Neural cell (in vitro differentiated cells): Measurements from ENCODE around the gene SRCAP. TPM values are rescaled to one million over a fixed set of nuclear protein-coding genes. Genes with fewer than 3 reads are reported as not detected.

Experiments
- H2AFZ ChIP-seq: fragments of 200-600, 300-800 bp; sonication (generic), shearing (Covaris generic); 2 replicates; pipeline ENCODE4 v1.6.0; 2014; ENCODE audit warnings: low read depth, mild to moderate bottlenecking, antibody characterized with exemption, low read length, moderate library complexity
- H3F3A ChIP-seq: fragments of 200-600 bp; shearing (Covaris generic); 2 replicates; pipeline ENCODE4 v1.6.1; 2016; ENCODE audit warnings: mild to moderate bottlenecking, moderate library complexity, mixed read lengths, antibody characterized with exemption, low read length; ENCODE audit not compliant: insufficient read depth, poor library complexity, severe bottlenecking
- H3K27ac ChIP-seq: fragments of 200-600, 300-800 bp; sonication (generic), shearing (Covaris generic); 2 replicates; pipeline ENCODE4 v1.5.1; 2014; ENCODE audit warnings: mild to moderate bottlenecking, low read length, moderate library complexity
- H3K27me3 ChIP-seq: fragments of 300-800, 200-600 bp; sonication (generic), shearing (Covaris generic); 2 replicates; pipeline ENCODE4 v1.6.0; 2014; ENCODE audit warnings: mild to moderate bottlenecking, low read depth, low read length, moderate library complexity; ENCODE audit not compliant: insufficient read depth
- H3K36me3 ChIP-seq: fragments of 300-800, 200-600 bp; sonication (generic), shearing (Covaris generic); 2 replicates; pipeline ENCODE4 v1.5.1; 2014; ENCODE audit warnings: mild to moderate bottlenecking, antibody characterized with exemption, low read length, moderate library complexity; ENCODE audit not compliant: insufficient read depth
- H3K4me2 ChIP-seq: fragments of 300-800, 200-600 bp; sonication (generic), shearing (Covaris generic); 2 replicates; pipeline ENCODE4 v1.6.0; 2014; ENCODE audit warnings: mild to moderate bottlenecking, low read length
- H3K4me3 ChIP-seq: fragments of 300-800, 200-600 bp; sonication (generic), shearing (Covaris generic); 2 replicates; pipeline ENCODE4 v1.5.1; 2014; ENCODE audit warnings: mild to moderate bottlenecking, low read length, moderate library complexity
- H3K79me2 ChIP-seq: fragments of 200-600 bp; shearing (Covaris generic); replicated peaks from 2 replicates; pipeline ENCODE4 v1.6.0; 2014; ENCODE audit warnings: mild to moderate bottlenecking, low read length, moderate library complexity; ENCODE audit not compliant: insufficient read depth
- H3K9ac ChIP-seq: fragments of 300-800, 200-600 bp; sonication (generic), shearing (Covaris generic); 2 replicates; pipeline ENCODE4 v1.6.1; 2016; ENCODE audit warnings: mild to moderate bottlenecking, low read length, mixed read lengths
- H3K9me2 ChIP-seq: fragments of 200-600 bp; shearing (Covaris generic); 2 replicates; pipeline ENCODE4 v1.6.1; 2016; ENCODE audit warnings: mild to moderate bottlenecking, low read length, mixed read lengths; ENCODE audit not compliant: insufficient read depth
- H3K9me3 ChIP-seq: fragments of 200-600, 300-800 bp; sonication (generic), shearing (Covaris generic); 2 replicates; pipeline ENCODE4 v1.6.1; 2016; ENCODE audit warnings: mild to moderate bottlenecking, mixed run types, low read length, moderate library complexity, mixed read lengths
- H4K20me1 ChIP-seq: fragments of 200-600 bp; shearing (Covaris generic); 2 replicates; pipeline ENCODE4 v1.6.1; 2016; ENCODE audit warnings: mild to moderate bottlenecking, mixed run types; ENCODE audit not compliant: insufficient read depth
- EP300 ChIP-seq: fragments of 450-650 bp; conservative IDR thresholded peaks from 2 replicates; pipeline ENCODE4 v1.6.1; 2014; ENCODE audit warnings: antibody characterized with exemption, mild to moderate bottlenecking, moderate library complexity; ENCODE audit not compliant: poor library complexity, severe bottlenecking
- EZH2 ChIP-seq: fragments of 200-600, 300-800 bp; shearing (Covaris generic), sonication (generic); IDR thresholded peaks from 2 replicates; pipeline ENCODE4 v1.6.1; 2014; ENCODE audit warnings: antibody characterized with exemption, low read length, borderline replicate concordance, mild to moderate bottlenecking; ENCODE audit not compliant: insufficient read depth, poor library complexity, severe bottlenecking
- MXI1 ChIP-seq: fragments of 450-650 bp; conservative IDR thresholded peaks from 2 replicates; pipeline ENCODE4 v1.6.1; 2014; ENCODE audit warnings: antibody characterized with exemption, mild to moderate bottlenecking; ENCODE audit not compliant: poor library complexity, severe bottlenecking
- POLR2AphosphoS5 ChIP-seq: IDR thresholded peaks from 2 replicates; pipeline ENCODE4 v1.6.1; 2012
- RAD21 ChIP-seq: fragments of 450-650 bp; conservative IDR thresholded peaks from 2 replicates; pipeline ENCODE4 v1.6.1; 2014; ENCODE audit warnings: antibody characterized with exemption, mild to moderate bottlenecking, moderate library complexity
- SMC3 ChIP-seq: fragments of 450-650 bp; conservative IDR thresholded peaks from 2 replicates; pipeline ENCODE4 v1.6.1; 2014; ENCODE audit warnings: antibody characterized with exemption, mild to moderate bottlenecking, moderate library complexity; ENCODE audit not compliant: poor library complexity
- TAF1 ChIP-seq: IDR thresholded peaks from 2 replicates; pipeline ENCODE4 v1.6.1; 2012; ENCODE audit warnings: low read depth
- polyA plus RNA-seq: library from polyadenylated mRNA; depleted of rRNA; stranded (reverse); fragments of >200 nt; gene quantifications from 2 replicates; pipeline ENCODE4 v1.2.3, GENCODE V29; 2014
- TF ChIP-seq, protein P1 (sequence below): IDR thresholded peaks from 2 replicates; pipeline ENCODE4 v1.6.1; 2012; ENCODE audit warnings: borderline replicate concordance
- TF ChIP-seq, protein P2 (sequence below): fragments of 450-650 bp; IDR thresholded peaks from 2 replicates; pipeline ENCODE4 v1.5.1; 2014; ENCODE audit warnings: antibody characterized with exemption, mild to moderate bottlenecking, moderate library complexity; ENCODE audit not compliant: poor library complexity, severe bottlenecking

SRCAP gene
- polyA plus RNA-seq, 1 donor from 2014 or later = 0.76 TPM

DNA sequence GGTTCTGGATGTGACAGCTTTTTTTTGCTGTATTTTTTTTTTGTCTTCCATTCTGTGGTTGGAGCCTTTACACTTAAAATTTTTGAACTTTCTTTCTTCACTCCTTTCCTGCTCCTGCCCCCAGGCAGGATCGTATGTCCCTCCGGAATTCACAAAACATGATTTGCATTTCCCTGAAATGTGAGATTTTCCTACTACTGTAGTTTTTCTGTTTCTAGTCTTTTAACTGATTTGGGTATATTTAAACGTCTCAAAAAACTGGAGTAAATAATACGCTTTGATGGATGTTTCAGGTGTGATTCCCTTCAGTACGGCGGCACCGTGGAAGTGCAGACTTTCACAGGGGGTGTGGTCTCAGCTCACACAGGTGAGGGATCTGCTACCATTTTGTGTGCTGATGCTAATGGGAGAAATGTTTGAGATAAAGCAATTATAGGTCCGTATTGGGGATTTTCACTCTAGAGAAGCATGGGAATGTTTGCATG is 686 bp downstream of the SRCAP start:
- peak overlapping the region; percentile 100 for H3K27ac ChIP-seq

DNA sequence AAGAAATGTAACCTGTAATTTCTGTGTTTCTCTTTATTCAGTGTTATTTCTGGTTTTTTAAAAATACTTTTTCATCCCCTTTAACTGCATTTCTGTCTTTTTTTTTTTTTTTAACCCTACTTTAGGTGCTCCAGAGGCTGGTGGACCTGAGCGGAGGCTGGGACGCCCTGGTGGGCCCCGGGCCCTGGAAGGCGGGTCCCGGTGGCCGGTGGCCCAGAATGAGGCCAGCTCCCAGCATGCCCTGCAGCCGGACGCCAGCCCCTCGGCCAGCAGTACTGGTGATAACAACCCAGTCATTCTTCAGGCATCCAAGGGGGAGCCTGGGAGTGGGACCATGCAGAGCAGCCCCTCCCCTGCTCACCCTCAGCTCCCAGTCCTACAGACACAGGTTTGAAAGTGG is 1.5 kb downstream of the SRCAP start:
- Histone ChIP-seq H3K36me3 (peaks cover 5% of the 10 kb centered on the region), H3K4me2 (no peak overlapping the region), H3K27me3 (no peaks in the 10 kb centered on the region), H4K20me1 (peaks cover 2% of the 10 kb centered on the region), H3K79me2 (peaks cover 29% of the 10 kb centered on the region), H3K9me3 (no peaks in the 10 kb centered on the region), H3K27ac (no peak overlapping the region), H3F3A (no peaks in the 10 kb centered on the region), H3K9me2 (no peaks in the 10 kb centered on the region), H3K9ac (no peak overlapping the region), H2AFZ (no peak overlapping the region), H3K4me3 (peak overlapping the region; percentile 98)
- no peak for TF ChIP-seq TAF1
- TF ChIP-seq EZH2 = no peak
- TF ChIP-seq, protein P1, sequence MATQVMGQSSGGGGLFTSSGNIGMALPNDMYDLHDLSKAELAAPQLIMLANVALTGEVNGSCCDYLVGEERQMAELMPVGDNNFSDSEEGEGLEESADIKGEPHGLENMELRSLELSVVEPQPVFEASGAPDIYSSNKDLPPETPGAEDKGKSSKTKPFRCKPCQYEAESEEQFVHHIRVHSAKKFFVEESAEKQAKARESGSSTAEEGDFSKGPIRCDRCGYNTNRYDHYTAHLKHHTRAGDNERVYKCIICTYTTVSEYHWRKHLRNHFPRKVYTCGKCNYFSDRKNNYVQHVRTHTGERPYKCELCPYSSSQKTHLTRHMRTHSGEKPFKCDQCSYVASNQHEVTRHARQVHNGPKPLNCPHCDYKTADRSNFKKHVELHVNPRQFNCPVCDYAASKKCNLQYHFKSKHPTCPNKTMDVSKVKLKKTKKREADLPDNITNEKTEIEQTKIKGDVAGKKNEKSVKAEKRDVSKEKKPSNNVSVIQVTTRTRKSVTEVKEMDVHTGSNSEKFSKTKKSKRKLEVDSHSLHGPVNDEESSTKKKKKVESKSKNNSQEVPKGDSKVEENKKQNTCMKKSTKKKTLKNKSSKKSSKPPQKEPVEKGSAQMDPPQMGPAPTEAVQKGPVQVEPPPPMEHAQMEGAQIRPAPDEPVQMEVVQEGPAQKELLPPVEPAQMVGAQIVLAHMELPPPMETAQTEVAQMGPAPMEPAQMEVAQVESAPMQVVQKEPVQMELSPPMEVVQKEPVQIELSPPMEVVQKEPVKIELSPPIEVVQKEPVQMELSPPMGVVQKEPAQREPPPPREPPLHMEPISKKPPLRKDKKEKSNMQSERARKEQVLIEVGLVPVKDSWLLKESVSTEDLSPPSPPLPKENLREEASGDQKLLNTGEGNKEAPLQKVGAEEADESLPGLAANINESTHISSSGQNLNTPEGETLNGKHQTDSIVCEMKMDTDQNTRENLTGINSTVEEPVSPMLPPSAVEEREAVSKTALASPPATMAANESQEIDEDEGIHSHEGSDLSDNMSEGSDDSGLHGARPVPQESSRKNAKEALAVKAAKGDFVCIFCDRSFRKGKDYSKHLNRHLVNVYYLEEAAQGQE = no peak
- no peak for TF ChIP-seq POLR2AphosphoS5
- TF ChIP-seq MXI1 = no peak
- TF ChIP-seq SMC3 = no peak
- TF ChIP-seq RAD21 = no peak
- TF ChIP-seq, protein P2, sequence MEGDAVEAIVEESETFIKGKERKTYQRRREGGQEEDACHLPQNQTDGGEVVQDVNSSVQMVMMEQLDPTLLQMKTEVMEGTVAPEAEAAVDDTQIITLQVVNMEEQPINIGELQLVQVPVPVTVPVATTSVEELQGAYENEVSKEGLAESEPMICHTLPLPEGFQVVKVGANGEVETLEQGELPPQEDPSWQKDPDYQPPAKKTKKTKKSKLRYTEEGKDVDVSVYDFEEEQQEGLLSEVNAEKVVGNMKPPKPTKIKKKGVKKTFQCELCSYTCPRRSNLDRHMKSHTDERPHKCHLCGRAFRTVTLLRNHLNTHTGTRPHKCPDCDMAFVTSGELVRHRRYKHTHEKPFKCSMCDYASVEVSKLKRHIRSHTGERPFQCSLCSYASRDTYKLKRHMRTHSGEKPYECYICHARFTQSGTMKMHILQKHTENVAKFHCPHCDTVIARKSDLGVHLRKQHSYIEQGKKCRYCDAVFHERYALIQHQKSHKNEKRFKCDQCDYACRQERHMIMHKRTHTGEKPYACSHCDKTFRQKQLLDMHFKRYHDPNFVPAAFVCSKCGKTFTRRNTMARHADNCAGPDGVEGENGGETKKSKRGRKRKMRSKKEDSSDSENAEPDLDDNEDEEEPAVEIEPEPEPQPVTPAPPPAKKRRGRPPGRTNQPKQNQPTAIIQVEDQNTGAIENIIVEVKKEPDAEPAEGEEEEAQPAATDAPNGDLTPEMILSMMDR = no peak
- TF ChIP-seq EP300 = no peak

More for the DNA sequence above, 686 bp downstream of the SRCAP start:
- Histone ChIP-seq H3K4me3 (peak overlapping the region; percentile 98), H3F3A (no peaks in the 10 kb centered on the region), H3K9me3 (no peaks in the 10 kb centered on the region), H2AFZ (no peak overlapping the region), H3K4me2 (peak overlapping the region; percentile 93), H3K9ac (peak overlapping the region; percentile 99), H4K20me1 (peaks cover 2% of the 10 kb centered on the region), H3K27me3 (no peaks in the 10 kb centered on the region), H3K9me2 (no peaks in the 10 kb centered on the region), H3K79me2 (peaks cover 29% of the 10 kb centered on the region), H3K36me3 (peaks cover 5% of the 10 kb centered on the region)
- TF ChIP-seq RAD21 (no peak), POLR2AphosphoS5 (no peak), TAF1 (no peak), MXI1 (no peak), EP300 (no peak), SMC3 (no peak), EZH2 (no peak)
- TF ChIP-seq, protein P1 = no peak
- TF ChIP-seq, protein P2 = no peak
